GM10266 (cell line): ENCODE data around the gene PILRB.
A peak's percentile ranks its signal among the peaks of the same experiment; 100 is the strongest.
"Not testable (repeated sequence)": the region's sequence is repeated elsewhere in the genome, so short reads cannot be mapped to it uniquely, and the experiment has no call there.

Source experiments
- DNase-seq: peaks from one replicate; pipeline ENCODE4 v3.0.0; 2012; ENCODE audit errors: extremely low spot score
- CTCF ChIP-seq: IDR thresholded peaks from 2 replicates; pipeline ENCODE4 v1.5.1; 2012; ENCODE audit warnings: mild to moderate bottlenecking, low read depth; ENCODE audit not compliant: control insufficient read depth, insufficient read depth; ENCODE audit errors: missing control alignments

The PILRB gene

GRCh38 chr7:100358027-100358856 is at the start of gene PILRB:
TSS of gene PILRB (plus strand) at chr7:100358117. CDS start at chr7:100358303, 186 bp downstream.
- peak; percentile 28 for TF ChIP-seq CTCF
- DNase-seq: no peak

GRCh38 chr7:100318329-100318728 is 39.6 kb upstream of the PILRB start:
- DNase-seq: not testable (repeated sequence)

- not testable (repeated sequence) for DNase-seq
Measured at GRCh38 chr7:100321648-100322047, 36.3 kb upstream of the PILRB start.

- not testable (repeated sequence) for DNase-seq
Measured at GRCh38 chr7:100324194-100324593, 33.7 kb upstream of the PILRB start.

- DNase-seq: not testable (repeated sequence)
Measured at GRCh38 chr7:100325671-100326070, 32.2 kb upstream of the PILRB start.

GRCh38 chr7:100326914-100327313 is 31.0 kb upstream of the PILRB start:
- not testable (repeated sequence) for DNase-seq

- DNase-seq: peak; percentile 85
Measured at GRCh38 chr7:100335566-100336466, 22.1 kb upstream of the PILRB start.

GRCh38 chr7:100338083-100338696 is 19.7 kb upstream of the PILRB start:
- DNase-seq: not testable (repeated sequence)

- not testable (repeated sequence) for DNase-seq
Measured at GRCh38 chr7:100341286-100341685, 16.6 kb upstream of the PILRB start.

- no peak for TF ChIP-seq CTCF
- no peak for DNase-seq
Measured at GRCh38 chr7:100342765-100343164, 15.2 kb upstream of the PILRB start.

GRCh38 chr7:100344124-100344559 is 13.8 kb upstream of the PILRB start:
- not testable (repeated sequence) for DNase-seq

- TF ChIP-seq CTCF: peak; percentile 54
- not testable (repeated sequence) for DNase-seq
Measured at GRCh38 chr7:100344560-100345287, 13.2 kb upstream of the PILRB start.
